Right cardiac atrium (tissue), 5 donors: ENCODE measurements around the gene GNPAT. TPM values are rescaled to one million over a fixed set of nuclear protein-coding genes. Genes with fewer than 3 reads are reported as not detected.
A peak's percentile ranks its signal among the peaks of the same experiment; 100 is the strongest.

Experiments used
- ATAC-seq, 2 donors: fragments of 200-7000 bp; cut with Tn5 transposase; one replicate each; pipeline versions ENCODE4 v1.8.0 to v1.9.1; 2020; ENCODE audit warnings: moderate library complexity in 2 of 2, mild to moderate bottlenecking in 1 of 2
- DNase-seq, 3 donors: peaks; one replicate each; pipeline ENCODE4 v3.0.0-alpha.2; 2020
- H3K27ac ChIP-seq: one replicate; pipeline ENCODE4 v1.5.1; 2013; ENCODE audit warnings: mild to moderate bottlenecking, low read length, control low read depth, moderate library complexity
- H3K27me3 ChIP-seq: one replicate; pipeline ENCODE4 v1.6.1; 2013; ENCODE audit not compliant: control insufficient read depth, insufficient read depth
- H3K4me1 ChIP-seq: one replicate; pipeline ENCODE4 v1.6.1; 2013; ENCODE audit warnings: low read length; ENCODE audit not compliant: control insufficient read depth, insufficient read depth
- H3K4me3 ChIP-seq: one replicate; pipeline ENCODE4 v1.5.1; 2013; ENCODE audit warnings: low read length, control low read depth
- H3K9me3 ChIP-seq: one replicate; pipeline ENCODE4 v1.6.1; 2013; ENCODE audit warnings: low read length; ENCODE audit not compliant: control insufficient read depth
- WGBS: extraction: QIAGEN DNeasy Blood & Tissue Kit; methylation state at CpG from one replicate; pipeline ENCODE4 v1.1.7; 2013; 5-methylcytosine and 5-hydroxymethylcytosine counted together
- intact Hi-C, 4 donors: fragments of 100-400 bp; cut with DNase I; formaldehyde crosslinking; loops; one replicate each; pipeline versions ENCODE4 v1.11.0 to v1.14.0; 2022 to 2023
- polyA plus RNA-seq: library from polyadenylated mRNA; stranded (reverse); fragments of 200-250 nt; gene quantifications from one replicate; pipeline ENCODE4 v1.2.3, GENCODE V29; 2013
- total RNA-seq, 4 donors: library from RNA; stranded (reverse); fragmentation: NEBNext Ultra II Directional; extraction: Animal tissue kit (Norgen Biotek cat#: 25700); gene quantifications; one replicate each; pipeline ENCODE4 v1.2.1, GENCODE V29; 2021
- donor health status: healthy with polysubstance abuse.
- donor health status: DM: no; HTN: yes; CAD: no.
- donor health status: DM: no; HTN: no; CAD: no.
- donor health status: DM: no; HTN: yes; CAD: no; lungs with severe emphysema.
- donor health status: DM: yes; HTN: yes; CAD: no.

GNPAT gene
- total and polyA plus RNA-seq, 5 donors, result 46.7 to 55.6 (median 49.4) TPM

DNA sequence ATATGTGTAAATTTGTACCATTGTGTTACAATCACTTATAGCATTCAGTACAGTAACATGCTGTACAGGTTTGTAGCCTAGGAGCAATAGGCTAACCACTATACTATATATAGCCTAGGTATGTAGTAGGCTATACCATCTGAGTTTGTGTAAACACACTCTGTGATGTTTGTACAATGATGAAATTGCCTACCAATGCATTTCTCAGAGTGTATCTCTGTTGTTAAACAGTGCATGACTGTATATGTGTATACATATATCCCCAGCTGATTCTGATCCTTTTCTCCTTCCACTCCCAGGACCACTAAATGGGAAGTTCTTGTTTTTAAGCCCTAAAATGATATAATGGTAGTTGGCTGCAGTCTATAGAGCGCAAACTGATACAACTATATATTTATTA, 7.8 kb downstream of the GNPAT start:
- 100% methylated on average over 1 of the region's 1 CpG for WGBS
- intact Hi-C loops, result loop anchor here in 1 of 4 donors (10.0 kb wide), 1 partner anchor 86 kb away; the partner anchor contains the start of genes EXOC8 and SPRTN
- Histone ChIP-seq H3K4me3 (no peak overlapping the region), H3K9me3 (no peaks in the 10 kb centered on the region), H3K4me1 (no peaks in the 10 kb centered on the region), H3K27me3 (no peaks in the 10 kb centered on the region), H3K27ac (no peak overlapping the region)
- ATAC-seq (no peak), DNase-seq (no peak)

- ATAC-seq (no peak), DNase-seq (no peak)
- Histone ChIP-seq H3K27ac (no peak overlapping the region), H3K4me3 (no peak overlapping the region), H3K4me1 (no peaks in the 10 kb centered on the region), H3K9me3 (no peaks in the 10 kb centered on the region), H3K27me3 (no peaks in the 10 kb centered on the region)
- intact Hi-C loops, result no loop called here
- WGBS, result 92% methylated on average over 3 of the region's 3 CpGs
Observed at GRCh38 chr1:231252336-231252735, 11.3 kb downstream of the GNPAT start.

GRCh38 chr1:231260351-231260750, 19.3 kb downstream of the GNPAT start:
- WGBS, result 85% methylated on average over 4 of the region's 4 CpGs
- no peak for ATAC-seq
- H3K9me3 ChIP-seq, result no peaks in the 10 kb centered on the region

GRCh38 chr1:231264642-231265041, 23.6 kb downstream of the GNPAT start:
- intact Hi-C loops, result no loop called here
- WGBS, result 96% methylated on average over 1 of the region's 1 CpG
- no peak for ATAC-seq

More at GRCh38 chr1:231260351-231260750, 19.3 kb downstream of the GNPAT start:
- intact Hi-C loops, result no loop called here
- Histone ChIP-seq H3K4me3 (no peak overlapping the region), H3K4me1 (no peaks in the 10 kb centered on the region), H3K27ac (no peak overlapping the region), H3K27me3 (no peaks in the 10 kb centered on the region)
- DNase-seq, result no peak

DNA sequence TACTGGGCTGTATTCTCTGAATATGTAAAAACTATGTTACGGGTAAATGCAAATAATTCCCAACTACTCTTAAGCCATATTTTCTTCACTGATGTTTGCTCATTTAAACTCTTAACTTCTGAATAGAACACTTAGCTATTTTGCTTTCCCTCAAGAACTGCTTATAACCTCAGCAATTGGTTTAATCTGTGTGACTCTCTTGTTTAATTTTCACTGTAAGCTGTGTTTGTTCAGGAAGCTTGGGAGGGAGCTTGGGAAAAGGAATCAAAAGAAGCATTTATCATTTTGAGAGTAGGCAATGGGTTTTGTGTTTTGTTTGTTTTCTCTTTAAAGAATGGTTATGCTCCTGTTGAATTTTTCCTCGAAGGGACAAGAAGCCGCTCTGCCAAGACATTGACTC, 24.4 kb downstream of the GNPAT start:
- intact Hi-C loops, result no loop called here
- ATAC-seq, result no peak
- H3K4me3 ChIP-seq, result no peak overlapping the region

More at GRCh38 chr1:231264642-231265041, 23.6 kb downstream of the GNPAT start:
- DNase-seq, result no peak
- no peaks in the 10 kb centered on the region for H3K4me1 ChIP-seq
- H3K27me3 ChIP-seq, result no peaks in the 10 kb centered on the region
- no peaks in the 10 kb centered on the region for H3K9me3 ChIP-seq
- no peak overlapping the region for H3K27ac ChIP-seq
- H3K4me3 ChIP-seq, result no peak overlapping the region

DNA sequence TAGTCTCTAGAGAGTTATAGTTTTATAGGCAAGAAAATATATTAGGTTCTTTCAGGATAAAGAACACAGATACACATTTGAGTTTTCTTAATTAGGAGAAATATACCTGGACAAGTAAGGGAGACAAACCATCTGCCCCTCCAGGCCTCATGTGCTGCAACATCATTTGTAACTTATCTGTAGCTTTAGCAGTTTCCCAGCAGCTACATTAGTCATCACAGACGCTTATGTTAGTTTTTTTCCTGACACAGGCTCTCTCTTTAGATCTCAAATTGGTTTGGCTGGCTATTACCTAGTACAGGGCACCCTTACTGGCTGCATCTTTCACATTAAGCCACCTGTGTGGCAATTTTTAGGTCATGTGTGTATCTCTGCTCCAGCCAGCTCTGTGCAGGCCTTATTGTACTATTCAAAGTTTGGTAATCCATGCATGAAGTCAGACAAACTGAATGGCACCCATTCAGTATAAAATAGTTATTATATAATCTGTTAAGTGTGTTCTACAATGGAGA, 25.9 kb downstream of the GNPAT start:
- WGBS, result 88% methylated on average over 1 of the region's 1 CpG

More for the DNA sequence above, 24.4 kb downstream of the GNPAT start:
- no peak for DNase-seq
- no peaks in the 10 kb centered on the region for H3K27me3 ChIP-seq
- H3K4me1 ChIP-seq, result no peaks in the 10 kb centered on the region
- no peaks in the 10 kb centered on the region for H3K9me3 ChIP-seq
- 95% methylated on average over 3 of the region's 3 CpGs for WGBS
- H3K27ac ChIP-seq, result no peak overlapping the region

GRCh38 chr1:231272173-231272572, 31.2 kb downstream of the GNPAT start:
- no peaks in the 10 kb centered on the region for H3K27me3 ChIP-seq
- H3K9me3 ChIP-seq, result no peaks in the 10 kb centered on the region
- peaks cover 3% of the 10 kb centered on the region for H3K4me1 ChIP-seq
- no peak overlapping the region for H3K27ac ChIP-seq
- ATAC-seq, result no peak
- intact Hi-C loops, result no loop called here
- H3K4me3 ChIP-seq, result no peak overlapping the region
- no peak for DNase-seq
- 69% methylated on average over 3 of the region's 3 CpGs for WGBS

More for the DNA sequence above, 25.9 kb downstream of the GNPAT start:
- H3K27ac ChIP-seq, result no peak overlapping the region
- H3K4me1 ChIP-seq, result no peaks in the 10 kb centered on the region
- H3K4me3 ChIP-seq, result no peak overlapping the region
- ATAC-seq (no peak), DNase-seq (no peak)
- intact Hi-C loops, result no loop called here
- H3K27me3 ChIP-seq, result no peaks in the 10 kb centered on the region
- H3K9me3 ChIP-seq, result no peaks in the 10 kb centered on the region

DNA sequence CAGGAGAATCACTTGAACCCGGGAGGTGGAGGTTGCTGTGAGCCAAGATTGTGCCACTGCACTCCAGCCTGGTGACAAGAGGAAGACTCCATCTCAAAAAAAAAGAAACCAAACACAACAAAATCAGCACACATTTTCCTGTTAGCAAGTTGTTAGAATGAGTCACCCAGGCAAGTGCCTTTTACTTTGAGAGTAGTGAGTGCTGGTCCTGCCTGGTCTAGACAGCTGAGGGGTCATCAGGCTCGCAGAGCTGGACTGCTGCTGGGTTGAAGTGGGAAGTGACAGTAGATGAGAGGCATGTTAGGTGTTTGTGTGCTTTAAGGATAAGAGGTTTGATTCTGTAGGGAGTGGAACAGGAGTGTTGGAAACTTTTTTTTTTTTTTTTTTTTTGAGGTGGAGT, 31.9 kb downstream of the GNPAT start:
- WGBS, result 59% methylated on average over 2 of the region's 2 CpGs
- H3K4me3 ChIP-seq, result no peak overlapping the region
- no peaks in the 10 kb centered on the region for H3K9me3 ChIP-seq
- H3K4me1 ChIP-seq, result peaks cover 3% of the 10 kb centered on the region
- no peak overlapping the region for H3K27ac ChIP-seq
- H3K27me3 ChIP-seq, result no peaks in the 10 kb centered on the region
- ATAC-seq, result peak; percentile 77 to 80
- intact Hi-C loops, result no loop called here
- no peak for DNase-seq

DNA sequence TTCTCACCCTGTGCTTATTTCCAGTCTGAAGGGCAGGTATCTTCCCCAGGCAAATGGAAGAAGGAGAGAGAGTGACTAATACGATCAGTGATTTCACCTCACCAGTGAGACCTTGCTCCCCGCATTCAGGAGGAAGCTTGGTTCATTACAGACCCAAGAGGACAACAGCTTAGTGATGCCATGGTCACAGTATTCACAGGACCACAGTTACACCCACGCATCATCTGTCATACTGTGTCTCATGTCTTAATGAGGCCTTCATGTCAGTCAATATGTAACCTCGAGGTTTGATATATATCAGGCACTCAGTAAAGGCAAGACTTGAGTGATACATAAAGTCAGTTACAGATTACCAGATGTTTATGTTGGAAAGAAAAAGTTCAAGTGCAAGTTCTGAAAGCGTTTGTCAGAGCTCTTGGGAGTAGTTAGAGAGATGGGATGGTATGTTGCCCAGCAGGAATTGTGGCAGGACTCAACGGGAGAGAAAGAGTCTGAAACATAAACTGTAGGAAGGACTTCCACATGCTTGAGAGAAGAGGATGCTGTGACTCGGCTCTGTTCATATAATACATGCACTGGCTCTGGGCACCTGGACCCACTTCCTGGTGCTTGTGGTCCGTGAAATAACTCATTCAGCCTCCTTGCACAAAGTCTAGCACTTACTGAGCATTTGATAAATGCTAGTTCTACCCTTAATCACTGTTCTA, 33.3 kb downstream of the GNPAT start:
- Histone ChIP-seq H3K4me1 (peaks cover 3% of the 10 kb centered on the region), H3K27ac (no peak overlapping the region), H3K4me3 (no peak overlapping the region), H3K9me3 (no peaks in the 10 kb centered on the region), H3K27me3 (no peaks in the 10 kb centered on the region)
- DNase-seq (no peak), ATAC-seq (no peak)
- WGBS, result 82% methylated on average over 8 of the region's 8 CpGs
- intact Hi-C loops, result no loop called here

GRCh38 chr1:231278100-231278790, 37.2 kb downstream of the GNPAT start:
- H3K4me3 ChIP-seq, result no peak overlapping the region
- no peaks in the 10 kb centered on the region for H3K4me1 ChIP-seq
- no peaks in the 10 kb centered on the region for H3K9me3 ChIP-seq
- WGBS, result 83% methylated on average over 9 of the region's 9 CpGs
- ATAC-seq (peak; percentile 92 to 93), DNase-seq (peak; percentile 47 to 75 (median 54))
- intact Hi-C loops, result no loop called here
- H3K27me3 ChIP-seq, result no peaks in the 10 kb centered on the region
- H3K27ac ChIP-seq, result peak overlapping the region; percentile 85

DNA sequence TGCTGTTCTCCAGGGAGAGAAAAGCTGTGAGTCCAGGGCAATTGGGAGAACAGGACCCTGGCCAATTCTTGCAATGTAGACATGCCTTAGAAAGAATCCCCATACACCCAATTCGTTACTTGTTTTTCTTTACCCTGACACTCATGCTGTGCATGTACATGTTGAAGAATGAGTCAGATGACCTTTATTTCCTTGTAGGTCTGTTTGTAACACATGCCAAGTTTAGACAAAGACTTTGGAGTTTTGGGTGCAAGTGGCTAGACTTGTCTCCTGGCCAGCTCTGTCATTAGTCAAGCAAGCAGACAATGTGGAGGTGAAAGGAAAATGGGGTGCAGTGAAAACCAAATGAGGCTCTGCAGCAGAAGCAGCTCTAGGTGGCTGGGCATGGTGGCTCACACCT, 38.1 kb downstream of the GNPAT start:
- no peaks in the 10 kb centered on the region for H3K27me3 ChIP-seq
- ATAC-seq (no peak), DNase-seq (no peak)
- H3K27ac ChIP-seq, result peak overlapping the region; percentile 85
- H3K9me3 ChIP-seq, result no peaks in the 10 kb centered on the region
- H3K4me1 ChIP-seq, result no peaks in the 10 kb centered on the region
- intact Hi-C loops, result no loop called here
- 75% methylated on average over 1 of the region's 1 CpG for WGBS
- H3K4me3 ChIP-seq, result no peak overlapping the region
